Fibroblast of skin of right quadriceps (primary cell): ENCODE data around the gene SPRR2B.
"Not testable (repeated sequence)": the region's sequence is repeated elsewhere in the genome, so short reads cannot be mapped to it uniquely, and the experiment has no call there.

Experiments used
- DNase-seq: peaks from one replicate; pipeline ENCODE4 v3.0.0-alpha.2; 2013

Gene SPRR2B

GRCh38 chr1:153071511-153071910, at the start of gene SPRR2B:
TSS of gene SPRR2B (minus strand) at chr1:153071611. CDS start at chr1:153070839, 772 bp downstream.
- no peak for DNase-seq

GRCh38 chr1:153120945-153121344, 49.5 kb upstream of the SPRR2B start:
- DNase-seq, result no peak

- DNase-seq, result no peak
These were observed 48.1 kb upstream of the SPRR2B start for GRCh38 chr1:153119491-153119971.

GRCh38 chr1:153115264-153115663, 43.9 kb upstream of the SPRR2B start:
- not testable (repeated sequence) for DNase-seq

GRCh38 chr1:153113416-153113815, 42.0 kb upstream of the SPRR2B start, which contains the start of gene SPRR2F:
TSS of gene SPRR2F (minus strand) at chr1:153113516. CDS start at chr1:153112733, 783 bp downstream.
- no peak for DNase-seq

- not testable (repeated sequence) for DNase-seq
These were observed 41.0 kb upstream of the SPRR2B start for GRCh38 chr1:153112454-153112853.

GRCh38 chr1:153100245-153100644, 28.8 kb upstream of the SPRR2B start:
- DNase-seq, result peak; percentile 30

GRCh38 chr1:153099461-153100045, 28.1 kb upstream of the SPRR2B start:
- DNase-seq, result no peak

- DNase-seq, result no peak
These were observed 24.4 kb upstream of the SPRR2B start for GRCh38 chr1:153095764-153096163.

- DNase-seq, result no peak
These were observed 23.0 kb upstream of the SPRR2B start, which contains the start of gene SPRR2E for GRCh38 chr1:153094426-153094825. TSS of gene SPRR2E (minus strand) at chr1:153094526. CDS start at chr1:153093751, 775 bp downstream.

- no peak for DNase-seq
These were observed 16.2 kb upstream of the SPRR2B start for GRCh38 chr1:153087652-153088051.

- DNase-seq, result no peak
These were observed 10.3 kb upstream of the SPRR2B start for GRCh38 chr1:153081736-153082135.

GRCh38 chr1:153072806-153073726, 1.7 kb upstream of the SPRR2B start:
- DNase-seq, result no peak

- no peak for DNase-seq
These were observed 1.2 kb downstream of the SPRR2B start for GRCh38 chr1:153070243-153070642.

- DNase-seq, result no peak
These were observed 12.3 kb downstream of the SPRR2B start for GRCh38 chr1:153058826-153059784.

- no peak for DNase-seq
These were observed 13.3 kb downstream of the SPRR2B start for GRCh38 chr1:153058154-153058553.

- no peak for DNase-seq
These were observed 14.0 kb downstream of the SPRR2B start, which contains the start of gene SPRR2A for GRCh38 chr1:153057375-153057774. TSS of gene SPRR2A (minus strand) at chr1:153057512. CDS start at chr1:153056735, 777 bp downstream.

- not testable (repeated sequence) for DNase-seq
These were observed 15.3 kb downstream of the SPRR2B start for GRCh38 chr1:153056111-153056510.

- no peak for DNase-seq
These were observed 22.2 kb downstream of the SPRR2B start for GRCh38 chr1:153049211-153049610.

- no peak for DNase-seq
These were observed 30.3 kb downstream of the SPRR2B start, which contains the start of gene SPRR2D for GRCh38 chr1:153040950-153041631. TSS of gene SPRR2D (minus strand) at chr1:153041120. CDS start at chr1:153040346, 774 bp downstream.

GRCh38 chr1:153035211-153035610, 36.2 kb downstream of the SPRR2B start:
- no peak for DNase-seq
